Transverse colon (tissue), 3 donors: Measurements from ENCODE around the gene CYFIP2.

Experiments
- EP300 ChIP-seq: sonication (generic); formaldehyde crosslinking; IDR thresholded peaks from one replicate; pipeline ENCODE4 v1.6.1; 2017; ENCODE audit warnings: antibody characterized with exemption, low read depth
- POLR2A ChIP-seq: fragments of 450-650 bp; IDR thresholded peaks from one replicate; pipeline ENCODE4 v1.6.1; 2016; ENCODE audit warnings: antibody characterized with exemption, mild to moderate bottlenecking, moderate library complexity
- TF ChIP-seq, protein P1 (sequence below), 5 experiments: fragments of 200-600 bp in 3 of 5; fragments of 450-650 bp in 2 of 5; sonication (generic) in 3 of 5; IDR thresholded peaks; 1 replicate in 2 of 5; 2 replicates in 3 of 5; pipeline ENCODE4 v1.5.1; 2016 to 2017; ENCODE audit warnings: antibody characterized with exemption in 5 of 5, inconsistent platforms in 3 of 5, mild to moderate bottlenecking in 2 of 5, moderate library complexity in 1 of 5

DNA sequence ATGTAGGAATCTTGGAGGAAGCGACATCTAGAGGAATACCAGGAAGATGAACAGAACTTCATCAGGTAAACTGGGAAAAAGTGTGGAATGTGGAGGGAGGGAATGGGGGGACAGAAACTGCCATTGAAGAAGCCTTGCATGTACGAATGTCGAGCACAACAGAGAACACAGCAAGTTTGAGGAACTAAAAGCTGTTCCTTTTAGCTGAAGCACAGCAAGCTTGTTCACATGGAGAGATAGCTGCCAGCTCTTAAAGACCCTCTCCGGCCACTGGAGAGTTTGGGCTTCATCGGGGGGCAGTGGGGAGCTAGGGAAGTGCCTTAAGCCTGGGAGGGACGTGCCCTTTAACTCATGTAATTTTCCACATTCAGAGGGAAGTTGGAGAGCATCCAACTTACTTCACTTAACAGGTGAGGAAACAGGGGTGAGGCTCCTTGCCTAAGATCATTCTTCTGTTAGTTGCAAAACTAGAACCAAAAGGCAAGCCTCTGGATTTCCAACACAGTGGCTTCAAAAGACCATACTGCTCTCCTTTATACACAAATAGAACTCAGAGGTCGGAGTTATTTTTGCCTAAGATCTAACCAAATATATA lies 2.3 kb upstream of the CYFIP2 start:
- TF ChIP-seq POLR2A (no peak), EP300 (no peak)
- TF ChIP-seq, protein P1, sequence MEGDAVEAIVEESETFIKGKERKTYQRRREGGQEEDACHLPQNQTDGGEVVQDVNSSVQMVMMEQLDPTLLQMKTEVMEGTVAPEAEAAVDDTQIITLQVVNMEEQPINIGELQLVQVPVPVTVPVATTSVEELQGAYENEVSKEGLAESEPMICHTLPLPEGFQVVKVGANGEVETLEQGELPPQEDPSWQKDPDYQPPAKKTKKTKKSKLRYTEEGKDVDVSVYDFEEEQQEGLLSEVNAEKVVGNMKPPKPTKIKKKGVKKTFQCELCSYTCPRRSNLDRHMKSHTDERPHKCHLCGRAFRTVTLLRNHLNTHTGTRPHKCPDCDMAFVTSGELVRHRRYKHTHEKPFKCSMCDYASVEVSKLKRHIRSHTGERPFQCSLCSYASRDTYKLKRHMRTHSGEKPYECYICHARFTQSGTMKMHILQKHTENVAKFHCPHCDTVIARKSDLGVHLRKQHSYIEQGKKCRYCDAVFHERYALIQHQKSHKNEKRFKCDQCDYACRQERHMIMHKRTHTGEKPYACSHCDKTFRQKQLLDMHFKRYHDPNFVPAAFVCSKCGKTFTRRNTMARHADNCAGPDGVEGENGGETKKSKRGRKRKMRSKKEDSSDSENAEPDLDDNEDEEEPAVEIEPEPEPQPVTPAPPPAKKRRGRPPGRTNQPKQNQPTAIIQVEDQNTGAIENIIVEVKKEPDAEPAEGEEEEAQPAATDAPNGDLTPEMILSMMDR (IDR thresholded peaks at IDR 0.05), result no peak
